ENCODE data around the gene LRRC51.

LRRC51 gene

DNA sequence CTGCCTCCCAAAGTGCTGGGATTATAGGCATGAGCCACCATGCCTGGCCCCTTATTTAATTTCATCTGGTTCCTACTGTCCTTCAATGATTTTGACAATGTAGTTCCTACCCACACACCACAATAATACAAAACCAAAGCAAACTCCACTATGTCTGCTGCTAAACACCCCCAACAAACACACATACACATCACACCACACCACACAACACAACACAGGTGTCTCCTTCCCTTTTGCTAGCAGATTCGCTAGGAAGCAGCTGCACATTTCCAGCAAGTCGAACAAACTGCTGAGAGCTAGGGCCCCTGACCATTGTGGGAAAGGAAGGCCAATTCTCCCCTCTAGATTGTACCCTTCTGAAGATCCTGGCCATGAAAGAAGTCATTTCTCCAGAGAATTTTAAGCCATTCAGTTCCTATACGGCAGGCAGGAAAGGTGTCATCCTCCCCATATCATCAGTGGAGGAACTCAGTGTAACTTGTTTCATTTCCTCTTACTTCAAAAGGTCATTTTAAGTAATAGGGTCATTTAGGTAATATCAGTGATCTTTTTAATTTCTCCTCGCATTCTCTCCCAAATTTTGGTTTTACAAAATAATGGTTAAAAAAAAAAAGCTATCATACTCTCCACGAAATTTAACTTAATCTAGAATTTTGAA, 18.8 kb upstream of the LRRC51 start:
- H3K4me3 Mint-ChIP-seq = no peak overlapping the region
- H3K27me3 Mint-ChIP-seq = no peaks in the 10 kb centered on the region
- H3K9me3 Mint-ChIP-seq = no peaks in the 10 kb centered on the region
- no peak overlapping the region for H3K27ac Mint-ChIP-seq
- peaks cover 4% of the 10 kb centered on the region for H3K4me1 Mint-ChIP-seq (ENCODE audit: low read depth)
- H3K36me3 Mint-ChIP-seq (ENCODE audit: low read depth) = peaks cover 39% of the 10 kb centered on the region

DNA sequence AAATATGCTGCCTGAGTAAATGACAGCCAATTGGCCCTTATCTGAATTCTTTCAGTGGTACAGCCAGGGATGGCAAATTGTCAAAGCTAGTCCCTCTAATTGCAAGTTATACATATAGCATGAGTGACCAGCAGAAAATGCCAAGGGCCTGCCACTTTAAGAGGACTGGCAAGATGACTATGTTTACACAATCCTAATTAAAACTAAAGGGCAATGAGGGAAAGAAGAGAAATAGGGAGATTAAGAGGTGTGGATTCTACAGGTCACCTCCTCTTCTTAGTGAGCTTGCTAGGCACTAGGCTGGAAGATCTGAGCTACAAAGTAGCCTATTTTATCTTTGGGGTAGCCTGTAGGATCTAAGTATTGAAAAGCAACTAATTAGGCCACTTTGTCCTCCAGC, 13.8 kb upstream of the LRRC51 start:
- H3K9me3 Mint-ChIP-seq = no peaks in the 10 kb centered on the region
- H3K4me1 Mint-ChIP-seq (ENCODE audit: low read depth) = peaks cover 39% of the 10 kb centered on the region
- no peak overlapping the region for H3K27ac Mint-ChIP-seq
- H3K36me3 Mint-ChIP-seq (ENCODE audit: low read depth) = peaks cover 55% of the 10 kb centered on the region
- H3K27me3 Mint-ChIP-seq = no peaks in the 10 kb centered on the region
- H3K4me3 Mint-ChIP-seq = no peak overlapping the region

DNA sequence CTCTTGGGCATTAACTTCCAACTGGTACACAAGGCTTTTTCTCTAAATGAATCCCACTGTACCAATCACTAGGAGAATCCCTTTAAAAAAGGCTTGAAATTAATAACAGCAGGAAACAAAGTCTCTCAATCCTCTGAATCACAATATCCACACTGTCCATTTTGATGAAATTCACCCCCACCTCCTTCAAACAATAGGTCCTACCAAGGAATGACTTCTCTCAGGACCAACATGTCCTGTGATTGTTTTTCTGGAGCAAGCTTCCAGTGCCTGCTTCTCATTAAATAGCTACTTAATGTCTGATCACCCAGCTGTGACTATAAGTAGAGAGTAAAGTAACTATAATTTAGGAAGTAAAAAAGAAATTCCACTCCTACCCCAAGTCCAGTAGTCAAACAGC, 13.4 kb upstream of the LRRC51 start:
- Mint-ChIP-seq H3K4me1 (ENCODE audit: low read depth) (peaks cover 42% of the 10 kb centered on the region), H3K36me3 (ENCODE audit: low read depth) (peaks cover 51% of the 10 kb centered on the region), H3K27me3 (no peaks in the 10 kb centered on the region), H3K4me3 (no peak overlapping the region), H3K9me3 (no peaks in the 10 kb centered on the region), H3K27ac (no peak overlapping the region)

DNA sequence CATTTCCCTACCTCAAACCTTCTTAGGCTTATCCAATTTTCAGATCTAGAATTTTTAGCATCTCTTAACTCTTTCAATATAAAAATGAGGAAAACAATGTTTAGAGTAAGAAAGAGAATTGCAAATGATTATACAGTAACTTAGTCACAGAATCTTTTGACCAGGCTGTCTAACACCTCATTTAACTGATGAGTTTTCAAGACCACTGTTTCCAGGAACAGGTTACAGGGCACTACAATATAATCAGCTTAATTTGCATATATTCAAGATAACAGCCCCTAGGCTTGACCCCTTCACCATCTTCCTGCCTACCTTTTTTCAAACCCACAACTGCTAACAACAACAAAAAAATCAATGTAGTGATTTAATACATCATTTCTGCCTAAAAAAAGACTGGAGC, 13.0 kb upstream of the LRRC51 start:
- Mint-ChIP-seq H3K4me1 (ENCODE audit: low read depth) (peaks cover 46% of the 10 kb centered on the region), H3K9me3 (no peaks in the 10 kb centered on the region), H3K36me3 (ENCODE audit: low read depth) (peaks cover 48% of the 10 kb centered on the region), H3K4me3 (no peak overlapping the region), H3K27ac (no peak overlapping the region), H3K27me3 (no peaks in the 10 kb centered on the region)

DNA sequence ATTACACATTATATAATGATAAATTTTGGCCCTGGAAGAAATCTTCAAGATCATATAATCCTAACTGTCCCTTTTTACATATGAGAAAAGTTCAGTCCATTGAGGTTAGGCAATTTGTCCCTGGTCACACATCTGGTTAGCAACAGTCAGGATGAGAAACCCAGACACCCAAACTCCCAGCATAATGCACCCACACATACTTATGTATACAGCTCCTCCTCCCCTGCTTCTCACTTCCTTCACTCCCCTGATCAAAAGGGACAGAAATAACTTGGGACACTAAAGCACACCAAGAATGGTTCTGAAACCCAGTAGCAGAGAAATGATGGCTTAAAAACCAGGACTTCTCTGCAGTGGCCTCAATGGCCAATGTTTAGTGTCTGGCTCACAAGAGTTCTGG, 11.4 kb upstream of the LRRC51 start:
- H3K9me3 Mint-ChIP-seq = no peaks in the 10 kb centered on the region
- peak overlapping the region; percentile 14 for H3K4me3 Mint-ChIP-seq
- H3K4me1 Mint-ChIP-seq (ENCODE audit: low read depth) = peaks cover 51% of the 10 kb centered on the region
- H3K27ac Mint-ChIP-seq = peak overlapping the region; percentile 33
- peaks cover 48% of the 10 kb centered on the region for H3K36me3 Mint-ChIP-seq (ENCODE audit: low read depth)
- no peaks in the 10 kb centered on the region for H3K27me3 Mint-ChIP-seq

DNA sequence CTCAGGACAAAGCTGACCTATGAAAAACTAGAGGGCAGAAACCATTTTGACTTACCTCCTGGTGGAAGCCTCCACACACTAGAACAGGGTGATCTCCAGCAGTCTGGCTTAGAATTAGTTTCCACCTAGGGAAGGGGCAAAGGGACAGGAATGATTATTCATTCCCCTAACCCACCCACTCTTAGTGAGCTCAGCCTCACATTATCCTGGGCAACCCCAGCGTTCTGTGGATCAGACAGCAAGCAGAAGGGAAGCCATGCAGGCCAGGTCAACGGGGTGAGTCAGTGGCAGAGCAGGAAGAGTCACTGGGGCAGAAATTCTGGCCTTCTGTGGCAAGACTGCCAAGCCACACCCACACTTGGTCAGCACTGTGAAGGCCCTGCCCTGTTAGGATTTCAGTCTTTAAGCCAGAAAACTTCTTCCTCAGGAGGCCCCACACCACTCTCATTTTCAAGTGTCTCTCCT, 10.8 kb upstream of the LRRC51 start:
- H3K36me3 Mint-ChIP-seq (ENCODE audit: low read depth) = peaks cover 48% of the 10 kb centered on the region
- H3K9me3 Mint-ChIP-seq = no peaks in the 10 kb centered on the region
- no peaks in the 10 kb centered on the region for H3K27me3 Mint-ChIP-seq
- peak overlapping the region; percentile 14 for H3K4me3 Mint-ChIP-seq
- peak overlapping the region; percentile 33 for H3K27ac Mint-ChIP-seq
- H3K4me1 Mint-ChIP-seq (ENCODE audit: low read depth) = peaks cover 51% of the 10 kb centered on the region

DNA sequence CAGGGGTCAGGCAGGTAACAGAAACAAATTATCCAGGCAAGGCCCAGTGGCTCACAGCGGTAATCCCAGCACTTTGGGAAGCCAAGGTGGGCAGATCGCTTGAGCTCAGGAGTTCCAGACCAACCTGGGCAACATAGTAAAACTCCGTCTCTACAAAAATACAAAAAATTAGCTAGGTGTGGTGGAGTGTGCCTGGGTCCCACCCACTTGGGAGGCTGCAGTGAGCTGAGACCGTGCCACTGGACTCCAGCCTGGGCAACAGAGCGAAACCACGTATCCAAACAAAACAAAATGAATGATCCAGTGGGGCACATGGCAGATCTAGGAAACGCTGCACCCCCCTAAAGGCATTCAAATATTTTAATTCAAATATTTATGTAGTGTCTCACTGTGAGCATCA, 10.2 kb upstream of the LRRC51 start:
- peaks cover 47% of the 10 kb centered on the region for H3K36me3 Mint-ChIP-seq (ENCODE audit: low read depth)
- H3K27ac Mint-ChIP-seq = peak overlapping the region; percentile 0
- peaks cover 51% of the 10 kb centered on the region for H3K4me1 Mint-ChIP-seq (ENCODE audit: low read depth)

DNA sequence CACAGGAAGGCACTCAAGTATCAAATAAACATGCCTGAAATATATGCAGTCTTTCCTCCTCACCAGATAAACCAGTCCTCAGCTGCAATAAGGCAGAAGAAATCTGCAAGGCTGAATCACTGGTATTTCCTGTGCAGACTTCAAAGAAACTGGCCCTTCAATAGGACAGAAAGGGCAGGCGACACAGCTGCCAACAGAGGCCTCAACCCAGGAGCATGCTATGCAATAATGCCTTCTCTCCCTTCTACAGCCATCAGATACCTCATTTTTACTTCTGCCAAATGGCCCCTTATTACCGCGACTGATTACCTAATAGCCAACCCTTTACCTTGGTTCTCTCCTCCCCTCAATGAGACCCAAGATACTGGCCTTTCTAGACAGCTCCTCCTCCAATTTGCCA, 8.3 kb upstream of the LRRC51 start:
- no peak overlapping the region for H3K27ac Mint-ChIP-seq
- no peaks in the 10 kb centered on the region for H3K9me3 Mint-ChIP-seq
- H3K4me3 Mint-ChIP-seq = no peak overlapping the region
- H3K36me3 Mint-ChIP-seq (ENCODE audit: low read depth) = peaks cover 35% of the 10 kb centered on the region
- peaks cover 57% of the 10 kb centered on the region for H3K4me1 Mint-ChIP-seq (ENCODE audit: low read depth)
- no peaks in the 10 kb centered on the region for H3K27me3 Mint-ChIP-seq

More for the DNA sequence above, 10.2 kb upstream of the LRRC51 start:
- Mint-ChIP-seq H3K4me3 (no peak overlapping the region), H3K27me3 (no peaks in the 10 kb centered on the region), H3K9me3 (no peaks in the 10 kb centered on the region)

DNA sequence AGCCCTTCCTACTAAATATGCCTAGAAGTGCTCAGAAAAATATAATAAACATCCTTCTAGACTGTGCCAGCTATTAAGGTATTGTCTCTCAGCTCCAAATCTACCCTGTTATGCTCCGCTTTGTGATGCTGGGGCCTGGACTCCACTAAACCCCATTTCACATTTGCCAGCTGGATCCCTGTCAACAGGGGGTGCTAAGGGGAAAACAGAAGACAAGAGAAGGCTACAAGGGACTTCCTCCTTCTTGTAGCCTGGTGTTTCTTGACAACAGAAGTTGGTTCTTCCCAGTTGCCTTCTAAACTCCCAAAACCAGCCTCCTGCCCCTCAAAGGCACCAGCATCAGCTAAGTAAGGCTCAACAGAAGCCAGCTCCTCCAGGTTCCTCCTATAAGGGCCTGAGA, 5.5 kb upstream of the LRRC51 start:
- Mint-ChIP-seq H3K4me3 (no peak overlapping the region), H3K27me3 (no peaks in the 10 kb centered on the region), H3K27ac (no peak overlapping the region), H3K9me3 (no peaks in the 10 kb centered on the region), H3K4me1 (ENCODE audit: low read depth) (peaks cover 52% of the 10 kb centered on the region), H3K36me3 (ENCODE audit: low read depth) (peaks cover 14% of the 10 kb centered on the region)

DNA sequence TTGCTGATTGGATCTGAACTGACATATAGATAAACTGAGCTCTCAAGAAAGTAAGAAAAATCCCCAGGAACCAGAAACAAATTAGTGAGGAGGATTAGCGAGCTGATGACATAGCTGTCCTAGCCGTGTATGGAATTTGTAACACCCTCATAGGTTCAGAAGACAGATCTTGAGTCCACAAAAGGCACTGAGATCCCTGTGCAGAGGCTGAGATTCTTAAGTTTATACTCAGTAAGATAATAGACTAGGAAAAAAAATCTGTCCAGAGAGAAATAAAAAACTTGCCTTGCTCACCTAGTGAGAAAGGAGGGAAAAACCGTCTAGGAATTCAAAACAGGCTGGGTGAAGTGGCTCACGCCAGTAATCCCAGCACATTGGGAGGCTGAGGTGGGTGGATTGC, 4.9 kb upstream of the LRRC51 start:
- H3K9me3 Mint-ChIP-seq = no peaks in the 10 kb centered on the region
- peaks cover 52% of the 10 kb centered on the region for H3K4me1 Mint-ChIP-seq (ENCODE audit: low read depth)
- H3K27me3 Mint-ChIP-seq = no peaks in the 10 kb centered on the region
- H3K4me3 Mint-ChIP-seq = no peak overlapping the region
- H3K27ac Mint-ChIP-seq = no peak overlapping the region
- peaks cover 10% of the 10 kb centered on the region for H3K36me3 Mint-ChIP-seq (ENCODE audit: low read depth)

DNA sequence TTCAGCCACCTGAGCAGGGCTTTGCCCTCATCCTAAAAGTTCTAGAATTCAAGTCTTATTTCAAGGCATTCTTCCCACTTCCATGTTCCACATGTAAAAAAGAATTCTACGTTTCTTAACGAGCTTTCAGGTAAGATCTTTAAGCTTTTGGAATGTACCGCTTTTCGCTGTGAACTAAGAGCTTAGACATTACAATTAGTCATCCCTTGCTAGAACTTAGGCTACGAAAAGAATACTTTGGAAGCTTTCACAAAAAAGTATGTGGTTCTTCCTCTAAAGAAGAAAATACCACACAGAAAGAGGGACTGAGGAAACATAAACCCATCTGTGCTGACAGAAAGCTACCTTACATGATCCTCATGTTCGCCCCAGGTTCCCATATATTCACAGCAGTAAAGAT, 2.2 kb upstream of the LRRC51 start:
- Mint-ChIP-seq H3K27ac (peak overlapping the region; percentile 7), H3K27me3 (no peaks in the 10 kb centered on the region), H3K4me1 (ENCODE audit: low read depth) (peaks cover 46% of the 10 kb centered on the region), H3K4me3 (peak overlapping the region; percentile 85), H3K9me3 (no peaks in the 10 kb centered on the region), H3K36me3 (ENCODE audit: low read depth) (peaks cover 6% of the 10 kb centered on the region)

DNA sequence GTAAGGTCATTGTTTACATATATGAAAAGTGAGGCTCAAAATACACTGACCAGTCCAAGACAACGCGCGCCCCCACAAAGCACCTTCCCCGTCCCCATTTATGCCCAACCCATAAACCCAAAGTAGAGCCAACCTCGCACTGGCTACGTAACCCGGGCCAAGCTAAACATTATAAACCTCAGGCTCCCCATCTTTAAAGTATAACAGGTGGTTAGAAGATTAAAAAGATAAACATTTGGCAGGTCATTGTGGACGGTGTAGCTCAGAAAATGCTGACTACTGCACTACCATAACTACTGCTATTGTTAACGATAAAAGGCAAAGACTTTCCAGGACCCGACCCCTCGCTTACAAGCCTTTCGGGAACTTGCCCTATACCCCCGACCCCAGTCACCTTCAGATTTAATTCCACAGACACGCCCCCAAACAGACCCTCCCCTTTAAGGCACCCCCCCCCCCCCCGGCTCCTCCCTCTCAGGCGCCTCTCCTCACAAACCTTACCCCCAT, 778 bp upstream of the LRRC51 start:
- Mint-ChIP-seq H3K27ac (peak overlapping the region; percentile 92), H3K36me3 (ENCODE audit: low read depth) (peaks cover 4% of the 10 kb centered on the region), H3K27me3 (no peaks in the 10 kb centered on the region), H3K4me1 (ENCODE audit: low read depth) (peaks cover 45% of the 10 kb centered on the region), H3K4me3 (peak overlapping the region; percentile 85), H3K9me3 (no peaks in the 10 kb centered on the region)

DNA sequence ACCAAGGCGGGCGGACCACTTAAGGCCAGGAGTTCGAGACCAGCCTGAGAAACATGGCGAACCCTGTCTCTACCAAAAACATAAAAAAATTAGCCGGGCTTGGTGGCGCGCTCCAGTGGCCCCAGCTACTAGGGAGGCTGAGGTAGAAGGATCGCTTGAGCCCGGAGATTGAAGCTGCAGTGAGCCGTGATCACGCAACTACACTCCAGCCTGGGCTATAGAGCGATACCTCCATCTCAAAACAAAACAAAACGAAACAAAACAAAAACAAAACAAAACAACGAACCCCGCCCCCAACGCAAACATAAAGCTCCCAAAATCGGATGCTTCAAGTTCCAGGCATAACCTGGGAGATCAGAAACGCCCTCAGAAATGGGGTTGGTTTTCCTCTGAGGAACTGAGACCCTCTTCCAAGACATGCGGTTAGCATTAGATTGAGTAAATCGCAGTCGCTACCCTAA, 564 bp downstream of the LRRC51 start:
- Mint-ChIP-seq H3K27ac (peak overlapping the region; percentile 97), H3K4me3 (peak overlapping the region; percentile 85), H3K4me1 (ENCODE audit: low read depth) (peaks cover 45% of the 10 kb centered on the region), H3K36me3 (ENCODE audit: low read depth) (peaks cover 4% of the 10 kb centered on the region), H3K9me3 (no peaks in the 10 kb centered on the region), H3K27me3 (no peaks in the 10 kb centered on the region)

DNA sequence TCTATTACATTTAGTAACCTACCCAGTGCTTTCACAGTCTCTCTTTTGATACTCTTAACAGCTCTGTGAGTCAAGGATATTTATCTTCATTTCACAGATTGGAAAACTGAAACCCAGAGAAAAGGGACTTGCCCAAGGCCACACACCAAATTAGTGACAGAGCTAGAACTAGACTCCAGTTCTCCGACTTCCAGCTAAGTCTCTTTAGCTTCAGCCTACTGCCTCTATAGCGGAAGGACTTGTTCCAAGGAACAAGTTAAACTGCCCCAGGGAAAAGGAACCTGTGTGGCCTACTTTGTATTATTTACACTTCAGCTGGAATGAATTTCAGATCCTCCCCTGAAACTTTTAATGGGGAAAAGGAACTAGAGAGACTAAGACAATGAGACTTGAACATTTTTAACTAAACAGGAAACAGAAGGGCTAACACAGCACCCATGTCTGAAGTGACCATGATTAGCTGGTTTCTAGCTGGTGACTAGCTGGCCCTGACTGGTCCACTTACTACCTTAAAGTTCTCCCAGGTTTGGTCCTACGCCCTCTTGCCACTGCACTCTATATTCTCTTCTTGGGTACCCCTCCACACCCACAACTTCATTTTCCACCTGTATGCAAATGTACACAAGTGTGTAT, 1.3 kb downstream of the LRRC51 start:
- peak overlapping the region; percentile 85 for H3K4me3 Mint-ChIP-seq
- peaks cover 43% of the 10 kb centered on the region for H3K4me1 Mint-ChIP-seq (ENCODE audit: low read depth)
- peaks cover 4% of the 10 kb centered on the region for H3K36me3 Mint-ChIP-seq (ENCODE audit: low read depth)
- no peaks in the 10 kb centered on the region for H3K9me3 Mint-ChIP-seq
- H3K27me3 Mint-ChIP-seq = no peaks in the 10 kb centered on the region
- peak overlapping the region; percentile 97 for H3K27ac Mint-ChIP-seq

DNA sequence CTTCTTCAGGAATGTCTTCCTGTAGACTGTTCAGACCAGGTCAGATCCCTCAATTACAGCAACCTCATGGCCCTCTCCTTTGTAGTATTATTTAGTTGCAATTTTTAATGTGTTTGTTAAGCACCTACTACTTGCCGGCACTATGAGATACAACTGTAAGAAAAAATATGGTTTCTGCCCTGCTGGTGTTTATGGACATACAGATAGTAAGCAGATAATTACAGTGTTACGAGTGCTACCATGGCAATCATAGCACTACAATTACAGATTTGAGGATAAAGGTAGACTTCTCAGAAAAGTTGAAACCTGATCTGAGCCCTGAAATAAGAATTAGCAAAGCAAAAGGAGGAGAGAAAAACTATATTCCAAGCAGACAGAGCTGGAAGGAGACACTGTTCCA, 2.8 kb downstream of the LRRC51 start:
- H3K36me3 Mint-ChIP-seq (ENCODE audit: low read depth) = peaks cover 8% of the 10 kb centered on the region
- no peaks in the 10 kb centered on the region for H3K9me3 Mint-ChIP-seq
- no peaks in the 10 kb centered on the region for H3K27me3 Mint-ChIP-seq
- H3K4me1 Mint-ChIP-seq (ENCODE audit: low read depth) = peaks cover 39% of the 10 kb centered on the region
- no peak overlapping the region for H3K4me3 Mint-ChIP-seq
- no peak overlapping the region for H3K27ac Mint-ChIP-seq
